WERI-Rb-1 (cell line): ENCODE measurements around the gene HM13.
"Not testable (repeated sequence)": the region's sequence is repeated elsewhere in the genome, so short reads cannot be mapped to it uniquely, and the experiment has no call there.

Source experiments
- DNase-seq: peaks from one replicate; pipeline ENCODE4 v3.0.0-alpha.2; 2020
- H3K27ac ChIP-seq: fragments of 250-450 bp; sonication (Bioruptor Pico); 2 replicates; pipeline ENCODE4 v1.5.1; 2020; ENCODE audit warnings: mild to moderate bottlenecking, moderate library complexity
- H3K27me3 ChIP-seq: fragments of 250-450 bp; sonication (Bioruptor Pico); 2 replicates; pipeline ENCODE4 v1.5.1; 2021; ENCODE audit warnings: mild to moderate bottlenecking, low read depth, moderate library complexity; ENCODE audit not compliant: insufficient read depth, severe bottlenecking
- H3K36me3 ChIP-seq: fragments of 250-450 bp; sonication (Bioruptor Pico); 2 replicates; pipeline ENCODE4 v1.5.1; 2020; ENCODE audit warnings: mild to moderate bottlenecking, moderate library complexity
- H3K4me3 ChIP-seq: 2 replicates; pipeline ENCODE4 v1.5.1; 2011; ENCODE audit warnings: low read depth, mild to moderate bottlenecking, control low read depth, low read length
- H3K9me3 ChIP-seq: fragments of 250-450 bp; sonication (Bioruptor Pico); 2 replicates; pipeline ENCODE4 v1.5.1; 2021; ENCODE audit warnings: mild to moderate bottlenecking, moderate library complexity; ENCODE audit not compliant: severe bottlenecking
- CTCF ChIP-seq: IDR thresholded peaks from 2 replicates; pipeline ENCODE4 v1.5.1; 2011; ENCODE audit warnings: low read depth, mild to moderate bottlenecking, control low read depth, inconsistent platforms, low read length

The HM13 gene

GRCh38 chr20:31608251-31608945 lies 94.2 kb downstream of the HM13 start:
- TF ChIP-seq CTCF = no peak
- H3K9me3 ChIP-seq = no peaks in the 10 kb centered on the region
- peak overlapping the region; percentile 99 for H3K27ac ChIP-seq
- DNase-seq = peak; percentile 87
- H3K4me3 ChIP-seq = peak overlapping the region; percentile 31
- peaks cover 23% of the 10 kb centered on the region for H3K36me3 ChIP-seq
- H3K27me3 ChIP-seq = no peaks in the 10 kb centered on the region

GRCh38 chr20:31612271-31612640 lies 98.0 kb downstream of the HM13 start:
- H3K4me3 ChIP-seq, H3K9me3 ChIP-seq, H3K27me3 ChIP-seq, DNase-seq, H3K36me3 ChIP-seq: not testable (repeated sequence)
- H3K27ac ChIP-seq = peak overlapping the region; percentile 12; the same call in 1 of the 2 replicates

- Histone ChIP-seq H3K27me3 (no peaks in the 10 kb centered on the region), H3K4me3 (no peak overlapping the region), H3K36me3 (no peaks in the 10 kb centered on the region), H3K9me3 (no peaks in the 10 kb centered on the region), H3K27ac (no peak overlapping the region)
- no peak for TF ChIP-seq CTCF
- no peak for DNase-seq
Observed at GRCh38 chr20:31615416-31615815, 101.2 kb downstream of the HM13 start.

- Histone ChIP-seq H3K27ac (no peak overlapping the region), H3K36me3 (no peaks in the 10 kb centered on the region), H3K9me3 (no peaks in the 10 kb centered on the region), H3K27me3 (no peaks in the 10 kb centered on the region), H3K4me3 (no peak overlapping the region)
- no peak for TF ChIP-seq CTCF
- DNase-seq = no peak
Observed at GRCh38 chr20:31617432-31618104, 103.3 kb downstream of the HM13 start.
